ENCODE results near the gene VPS4A.

- TF ChIP-seq, protein P1, sequence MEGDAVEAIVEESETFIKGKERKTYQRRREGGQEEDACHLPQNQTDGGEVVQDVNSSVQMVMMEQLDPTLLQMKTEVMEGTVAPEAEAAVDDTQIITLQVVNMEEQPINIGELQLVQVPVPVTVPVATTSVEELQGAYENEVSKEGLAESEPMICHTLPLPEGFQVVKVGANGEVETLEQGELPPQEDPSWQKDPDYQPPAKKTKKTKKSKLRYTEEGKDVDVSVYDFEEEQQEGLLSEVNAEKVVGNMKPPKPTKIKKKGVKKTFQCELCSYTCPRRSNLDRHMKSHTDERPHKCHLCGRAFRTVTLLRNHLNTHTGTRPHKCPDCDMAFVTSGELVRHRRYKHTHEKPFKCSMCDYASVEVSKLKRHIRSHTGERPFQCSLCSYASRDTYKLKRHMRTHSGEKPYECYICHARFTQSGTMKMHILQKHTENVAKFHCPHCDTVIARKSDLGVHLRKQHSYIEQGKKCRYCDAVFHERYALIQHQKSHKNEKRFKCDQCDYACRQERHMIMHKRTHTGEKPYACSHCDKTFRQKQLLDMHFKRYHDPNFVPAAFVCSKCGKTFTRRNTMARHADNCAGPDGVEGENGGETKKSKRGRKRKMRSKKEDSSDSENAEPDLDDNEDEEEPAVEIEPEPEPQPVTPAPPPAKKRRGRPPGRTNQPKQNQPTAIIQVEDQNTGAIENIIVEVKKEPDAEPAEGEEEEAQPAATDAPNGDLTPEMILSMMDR (IDR thresholded peaks at IDR 0.05), result no peak
- TF ChIP-seq POLR2A (IDR thresholded peaks at IDR 0.05; ENCODE audit: low read depth), result no peak
- TF ChIP-seq EP300 (IDR thresholded peaks at IDR 0.05), result no peak
- no peak for TF ChIP-seq POLR2AphosphoS5 (IDR thresholded peaks at IDR 0.05)
These were observed 52.9 kb downstream of the VPS4A start for GRCh38 chr16:69364088-69364487.

Measured in esophagus muscularis mucosa (tissue), 4 donors.